Mesenchymal stem cell (in vitro differentiated cells and primary cell): ENCODE results near the gene MED27.

Source experiments
- DNase-seq: peaks from one replicate; pipeline ENCODE4 v3.0.0-alpha.2; 2013
- H2AFZ ChIP-seq: one replicate; pipeline ENCODE4 v1.6.1; 2013; ENCODE audit warnings: low read depth, mild to moderate bottlenecking, control low read depth, inconsistent platforms, low read length, moderate library complexity
- H2AK5ac ChIP-seq: 2 replicates; pipeline ENCODE4 v1.6.1; 2013; ENCODE audit warnings: low read length, moderate library complexity, mild to moderate bottlenecking, inconsistent platforms; ENCODE audit not compliant: severe bottlenecking
- H2BK120ac ChIP-seq: one replicate; pipeline ENCODE4 v1.6.1; 2013; ENCODE audit warnings: low read depth, mild to moderate bottlenecking, inconsistent platforms, low read length, moderate library complexity
- H2BK12ac ChIP-seq, 2 experiments: one replicate each; pipeline ENCODE4 v1.6.1; 2013; ENCODE audit warnings: inconsistent platforms in 2 of 2, low read length in 2 of 2, mild to moderate bottlenecking in 2 of 2, moderate library complexity in 2 of 2, control low read depth in 1 of 2
- H2BK15ac ChIP-seq: one replicate; pipeline ENCODE4 v1.6.1; 2013; ENCODE audit warnings: mild to moderate bottlenecking, low read depth, inconsistent platforms; ENCODE audit not compliant: poor library complexity, severe bottlenecking
- H2BK5ac ChIP-seq: 2 replicates; pipeline ENCODE4 v1.6.1; 2013; ENCODE audit warnings: low read depth, mild to moderate bottlenecking, low read length, control low read depth, inconsistent platforms; ENCODE audit not compliant: poor library complexity, severe bottlenecking
- H3K14ac ChIP-seq, 2 experiments: one replicate each; pipeline ENCODE4 v1.6.1; 2013; ENCODE audit warnings: inconsistent platforms in 2 of 2, low read length in 2 of 2, control low read depth in 1 of 2, mild to moderate bottlenecking in 1 of 2, moderate library complexity in 1 of 2
- H3K18ac ChIP-seq, 2 experiments: one replicate each; pipeline ENCODE4 v1.6.1; 2013; ENCODE audit warnings: inconsistent platforms in 2 of 2, low read length in 2 of 2, control low read depth in 1 of 2, low read depth in 1 of 2, mild to moderate bottlenecking in 1 of 2
- H3K23ac ChIP-seq, 2 experiments: one replicate each; pipeline ENCODE4 v1.6.1; 2013; ENCODE audit warnings: inconsistent platforms in 2 of 2, low read length in 2 of 2, mild to moderate bottlenecking in 2 of 2, moderate library complexity in 2 of 2, control low read depth in 1 of 2
- H3K27ac ChIP-seq: 2 replicates; pipeline ENCODE4 v1.5.1; 2013; ENCODE audit warnings: mild to moderate bottlenecking, moderate library complexity, low read length, control low read depth, inconsistent platforms; ENCODE audit not compliant: poor library complexity, severe bottlenecking
- H3K27me3 ChIP-seq, 2 experiments: 2 replicates each; pipeline versions ENCODE4 v1.6.1 to v1.7.0; 2013; ENCODE audit warnings: low read length in 2 of 2, mild to moderate bottlenecking in 2 of 2, moderate library complexity in 2 of 2, control low read depth in 1 of 2, inconsistent platforms in 1 of 2; ENCODE audit not compliant: control insufficient read depth in 1 of 2, insufficient read depth in 1 of 2
- H3K36me3 ChIP-seq, 2 experiments: 2 replicates each; pipeline versions ENCODE4 v1.6.1 to v1.7.0; 2013; ENCODE audit warnings: low read length in 2 of 2, control low read depth in 1 of 2, inconsistent platforms in 1 of 2, low read depth in 1 of 2, mild to moderate bottlenecking in 1 of 2; ENCODE audit not compliant: insufficient read depth in 2 of 2, control insufficient read depth in 1 of 2
- H3K4ac ChIP-seq, 2 experiments: one replicate each; pipeline ENCODE4 v1.6.1; 2013; ENCODE audit warnings: inconsistent platforms in 2 of 2, low read length in 2 of 2, mild to moderate bottlenecking in 2 of 2, moderate library complexity in 2 of 2, control low read depth in 1 of 2, low read depth in 1 of 2
- H3K4me1 ChIP-seq: 2 replicates; pipeline ENCODE4 v1.6.1; 2013; ENCODE audit warnings: low read depth, low read length, control low read depth; ENCODE audit not compliant: control insufficient read depth, insufficient read depth
- H3K4me2 ChIP-seq: 2 replicates; pipeline ENCODE4 v1.6.1; 2013; ENCODE audit warnings: low read length, mild to moderate bottlenecking, inconsistent platforms; ENCODE audit not compliant: poor library complexity, severe bottlenecking
- H3K4me3 ChIP-seq, 2 experiments: 2 replicates each; pipeline versions ENCODE4 v1.5.1 to v1.7.0; 2013; ENCODE audit warnings: low read length in 2 of 2, mild to moderate bottlenecking in 2 of 2, control low read depth in 1 of 2, low read depth in 1 of 2; ENCODE audit not compliant: insufficient read depth in 1 of 2
- H3K79me1 ChIP-seq: replicated peaks from 2 replicates; pipeline ENCODE4 v1.6.1; 2013; ENCODE audit warnings: mild to moderate bottlenecking, control low read depth, low read length, inconsistent platforms; ENCODE audit not compliant: poor library complexity, severe bottlenecking
- H3K9ac ChIP-seq: 2 replicates; pipeline ENCODE4 v1.7.0; 2013; ENCODE audit warnings: mild to moderate bottlenecking, low read length, moderate library complexity
- H3K9me3 ChIP-seq: 2 replicates; pipeline ENCODE4 v1.7.0; 2013; ENCODE audit warnings: mild to moderate bottlenecking, low read length; ENCODE audit not compliant: control insufficient read depth
- H4K8ac ChIP-seq: one replicate; pipeline ENCODE4 v1.6.1; 2013; ENCODE audit warnings: inconsistent platforms, mild to moderate bottlenecking, low read length, moderate library complexity
- H4K91ac ChIP-seq: one replicate; pipeline ENCODE4 v1.6.1; 2013; ENCODE audit warnings: mild to moderate bottlenecking, low read length, inconsistent platforms
- WGBS: methylation state at CpG from one replicate; pipeline ENCODE4 v1.1.7; 2013; ENCODE audit warnings: mixed read lengths; 5-methylcytosine and 5-hydroxymethylcytosine counted together

MED27 gene

DNA sequence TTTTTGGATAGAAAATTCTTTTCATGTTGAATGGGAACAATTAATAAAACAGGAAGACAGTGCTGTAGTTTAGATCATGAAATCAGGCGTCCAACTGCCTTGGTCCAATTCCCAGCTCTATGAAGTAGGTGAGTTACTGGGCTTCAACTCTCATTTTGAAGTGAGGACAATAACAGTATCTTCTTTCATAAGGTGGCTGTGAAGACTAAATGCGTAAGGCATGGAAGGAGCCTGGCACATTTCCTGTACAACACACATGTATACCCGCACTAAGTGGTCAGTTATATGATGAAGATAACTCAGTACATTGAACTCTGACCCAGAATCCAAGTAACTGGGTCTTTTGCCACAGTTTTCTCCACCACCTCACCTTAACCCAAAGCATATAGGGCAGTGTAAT lies 120.6 kb downstream of the MED27 start:
- no peak overlapping the region for H2AFZ ChIP-seq
- no peaks in the 10 kb centered on the region for H3K27me3 ChIP-seq
- no peak overlapping the region for H3K14ac ChIP-seq
- no peaks in the 10 kb centered on the region for H3K9me3 ChIP-seq
- no peak overlapping the region for H3K4ac ChIP-seq
- no peak overlapping the region for H2AK5ac ChIP-seq
- no peak overlapping the region for H3K27ac ChIP-seq
- H3K23ac ChIP-seq: no peak overlapping the region
- peaks cover 23% of the 10 kb centered on the region for H3K79me1 ChIP-seq
- H2BK5ac ChIP-seq: no peak overlapping the region
- H3K36me3 ChIP-seq: peaks cover 0 to 4% of the 10 kb centered on the region in 2 experiments
- WGBS: 97% methylated on average over 3 of the region's 3 CpGs
- no peak overlapping the region for H3K4me2 ChIP-seq
- no peak overlapping the region for H3K9ac ChIP-seq
- no peak overlapping the region for H2BK120ac ChIP-seq
- H2BK15ac ChIP-seq: no peak overlapping the region
- H3K4me3 ChIP-seq: no peak overlapping the region
- H3K4me1 ChIP-seq: peaks cover 7% of the 10 kb centered on the region
- no peak overlapping the region for H2BK12ac ChIP-seq
- no peak for DNase-seq
- H4K8ac ChIP-seq: no peak overlapping the region
- H4K91ac ChIP-seq: no peak overlapping the region
- H3K18ac ChIP-seq: no peak overlapping the region

GRCh38 chr9:131954299-131954698 lies 125.4 kb downstream of the MED27 start:
- no peak overlapping the region for H3K18ac ChIP-seq
- H3K4ac ChIP-seq: no peak overlapping the region
- 88% methylated on average over 1 of the region's 1 CpG for WGBS
- H3K9ac ChIP-seq: no peak overlapping the region
- no peaks in the 10 kb centered on the region for H3K27me3 ChIP-seq
- no peak overlapping the region for H2BK120ac ChIP-seq
- H3K14ac ChIP-seq: no peak overlapping the region
- no peak for DNase-seq
- no peak overlapping the region for H2BK12ac ChIP-seq
- H2BK15ac ChIP-seq: no peak overlapping the region
- no peak overlapping the region for H3K27ac ChIP-seq
- H3K4me2 ChIP-seq: no peak overlapping the region
- peaks cover 5% of the 10 kb centered on the region in 2 experiments for H3K36me3 ChIP-seq
- H3K23ac ChIP-seq: no peak overlapping the region
- peaks cover 17% of the 10 kb centered on the region for H3K4me1 ChIP-seq
- peaks cover 35% of the 10 kb centered on the region for H3K79me1 ChIP-seq
- H2AK5ac ChIP-seq: no peak overlapping the region
- no peak overlapping the region for H2BK5ac ChIP-seq
- H4K8ac ChIP-seq: no peak overlapping the region
- H2AFZ ChIP-seq: no peak overlapping the region
- H3K4me3 ChIP-seq: no peak overlapping the region
- no peak overlapping the region for H4K91ac ChIP-seq
- no peaks in the 10 kb centered on the region for H3K9me3 ChIP-seq

DNA sequence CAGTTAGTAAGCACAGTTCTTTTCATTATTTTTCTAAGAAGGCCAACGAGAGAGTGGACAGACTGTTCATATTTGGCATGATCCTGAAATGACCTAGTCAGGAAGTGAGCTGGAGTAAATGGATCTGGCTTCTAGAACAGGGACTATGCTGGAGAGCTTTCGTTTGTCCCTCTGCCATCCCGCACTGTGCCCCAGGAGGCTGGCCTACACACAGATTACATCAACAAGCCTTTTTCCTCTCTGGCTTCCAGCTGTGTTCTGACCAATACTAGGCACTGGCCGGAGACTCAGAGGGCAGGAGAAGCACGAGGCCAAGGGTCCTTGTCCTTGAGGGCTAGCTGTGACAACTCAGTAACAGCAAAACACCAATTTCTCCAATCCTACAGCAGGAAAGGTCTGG lies 127.8 kb downstream of the MED27 start:
- Histone ChIP-seq H2BK5ac (no peak overlapping the region), H3K79me1 (peaks cover 36% of the 10 kb centered on the region), H3K14ac (peak overlapping the region in 1 of 2 experiments; percentile 2), H2BK12ac (no peak overlapping the region), H2BK120ac (no peak overlapping the region), H3K36me3 (peaks cover 4 to 5% of the 10 kb centered on the region in 2 experiments), H3K4me2 (no peak overlapping the region), H3K9ac (peak overlapping the region; percentile 16), H3K4me3 (no peak overlapping the region), H2BK15ac (no peak overlapping the region), H2AFZ (no peak overlapping the region), H3K9me3 (no peaks in the 10 kb centered on the region), H4K8ac (peak overlapping the region; percentile 14), H3K27me3 (no peaks in the 10 kb centered on the region), H3K23ac (peak overlapping the region in 1 of 2 experiments; percentile 57), H3K18ac (no peak overlapping the region), H3K27ac (no peak overlapping the region), H3K4ac (no peak overlapping the region), H4K91ac (no peak overlapping the region), H2AK5ac (no peak overlapping the region), H3K4me1 (peaks cover 17% of the 10 kb centered on the region)
- DNase-seq: peak; percentile 37
- WGBS: 70% methylated on average over 5 of the region's 5 CpGs

- Histone ChIP-seq H2BK12ac (no peak overlapping the region), H3K9me3 (no peaks in the 10 kb centered on the region)
- 55% methylated on average over 3 of the region's 3 CpGs for WGBS
These were observed 128.5 kb downstream of the MED27 start for GRCh38 chr9:131951155-131951554.

More at GRCh38 chr9:131951155-131951554, 128.5 kb downstream of the MED27 start:
- H3K9ac ChIP-seq: peak overlapping the region; percentile 9
- peaks cover 5 to 9% of the 10 kb centered on the region in 2 experiments for H3K36me3 ChIP-seq
- no peak overlapping the region for H2BK15ac ChIP-seq
- no peak overlapping the region for H3K4ac ChIP-seq
- H2AK5ac ChIP-seq: no peak overlapping the region
- peaks cover 17% of the 10 kb centered on the region for H3K4me1 ChIP-seq
- H2BK120ac ChIP-seq: no peak overlapping the region
- no peak overlapping the region for H3K14ac ChIP-seq
- H3K27me3 ChIP-seq: no peaks in the 10 kb centered on the region
- no peak overlapping the region for H3K4me3 ChIP-seq
- H4K91ac ChIP-seq: no peak overlapping the region
- no peak overlapping the region for H3K18ac ChIP-seq
- H3K23ac ChIP-seq: no peak overlapping the region
- no peak overlapping the region for H2BK5ac ChIP-seq
- peaks cover 41% of the 10 kb centered on the region for H3K79me1 ChIP-seq
- no peak overlapping the region for H4K8ac ChIP-seq
- no peak overlapping the region for H3K27ac ChIP-seq
- H3K4me2 ChIP-seq: no peak overlapping the region
- no peak overlapping the region for H2AFZ ChIP-seq
- DNase-seq: no peak
